ENCODE results near the gene CENPF. TPM values are rescaled to one million over a fixed set of nuclear protein-coding genes. Genes with fewer than 3 reads are reported as not detected.

CENPF gene
- total and polyA plus RNA-seq, 2 of the 13 experiments (the other 11 are each of a cell fraction or from before 2014, with no cell fraction given) = 14.7 to 84.9 TPM

DNA sequence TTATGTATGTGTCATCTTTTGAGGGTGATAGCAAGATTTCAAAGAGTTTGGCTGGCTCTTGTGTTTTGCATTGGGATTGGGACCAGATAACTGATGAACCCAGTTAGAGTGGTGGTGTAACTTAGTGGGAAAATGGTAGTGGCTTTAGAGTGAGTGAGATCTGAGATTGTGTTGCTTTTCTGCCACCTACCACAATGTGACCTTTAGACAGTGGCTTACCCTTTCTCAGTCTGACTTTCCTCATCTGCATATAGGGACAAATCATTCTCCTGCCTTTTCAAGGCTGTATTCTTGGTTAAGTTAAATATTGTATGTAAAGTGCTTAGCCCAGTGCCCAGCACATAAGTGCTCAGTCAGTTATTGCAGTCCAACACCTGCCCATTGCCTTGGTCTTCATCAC is 31.3 kb downstream of the CENPF start (continued):
- TF ChIP-seq, protein P1, sequence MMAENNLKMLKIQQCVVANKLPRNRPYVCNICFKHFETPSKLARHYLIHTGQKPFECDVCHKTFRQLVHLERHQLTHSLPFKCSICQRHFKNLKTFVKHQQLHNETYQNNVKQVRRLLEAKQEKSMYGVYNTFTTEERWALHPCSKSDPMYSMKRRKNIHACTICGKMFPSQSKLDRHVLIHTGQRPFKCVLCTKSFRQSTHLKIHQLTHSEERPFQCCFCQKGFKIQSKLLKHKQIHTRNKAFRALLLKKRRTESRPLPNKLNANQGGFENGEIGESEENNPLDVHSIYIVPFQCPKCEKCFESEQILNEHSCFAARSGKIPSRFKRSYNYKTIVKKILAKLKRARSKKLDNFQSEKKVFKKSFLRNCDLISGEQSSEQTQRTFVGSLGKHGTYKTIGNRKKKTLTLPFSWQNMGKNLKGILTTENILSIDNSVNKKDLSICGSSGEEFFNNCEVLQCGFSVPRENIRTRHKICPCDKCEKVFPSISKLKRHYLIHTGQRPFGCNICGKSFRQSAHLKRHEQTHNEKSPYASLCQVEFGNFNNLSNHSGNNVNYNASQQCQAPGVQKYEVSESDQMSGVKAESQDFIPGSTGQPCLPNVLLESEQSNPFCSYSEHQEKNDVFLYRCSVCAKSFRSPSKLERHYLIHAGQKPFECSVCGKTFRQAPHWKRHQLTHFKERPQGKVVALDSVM (CRISPR knock-in tag; IDR thresholded peaks at IDR 0.05) = no peak

DNA sequence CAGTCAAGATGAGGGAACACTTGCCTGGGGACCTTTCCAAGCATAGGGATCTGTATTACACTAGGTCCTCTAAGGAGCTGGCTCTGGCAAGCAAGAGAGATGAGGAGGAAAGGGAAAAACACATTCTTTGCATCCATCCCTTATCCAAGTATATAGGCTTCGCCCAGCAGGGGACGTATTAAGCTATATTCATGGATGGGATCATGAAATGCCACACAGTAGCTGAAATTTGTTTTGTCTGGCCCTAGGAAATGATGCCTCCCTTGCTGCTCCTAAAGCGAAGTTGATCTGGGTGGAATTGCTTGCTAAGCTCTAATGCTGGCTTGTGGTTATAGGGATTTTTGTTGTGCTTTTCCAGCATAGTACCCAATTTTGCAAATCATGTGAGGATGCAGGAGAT is 32.1 kb downstream of the CENPF start:
- H2AFZ ChIP-seq (ENCODE audit: low read length) = no peak overlapping the region
- no peak overlapping the region for H3K9ac ChIP-seq (ENCODE audit: insufficient read depth, low read depth, low read length)
- DNase-seq (ENCODE audit: low spot score) = no peak
- no peak overlapping the region for H3K27ac ChIP-seq (ENCODE audit: extremely low read length, insufficient read depth, low read length)
- BruUV-seq (replicated peaks) = no TSS peak
- in situ Hi-C loops (cut with HindIII; ENCODE audit: extremely low pct_ligation_motif_present, low pct_unique_long_range_greater_than_20kb) = no loop called here
- 94% methylated on average over 3 of the region's 3 CpGs for WGBS (ENCODE audit: low lambda C conversion rate)
- intact Hi-C loops (cut with micrococcal nuclease; ENCODE audit: unreplicated experiment) = no loop called here
- no peaks in the 10 kb centered on the region for H4K20me1 ChIP-seq (ENCODE audit: insufficient read depth, low read length)
- H3K4me3 ChIP-seq (replicated peaks in 1 of 3; ENCODE audit: insufficient read depth in 1 of 3, low read depth in 2 of 3, low read length in 3 of 3) = no peak overlapping the region
- H3K36me3 ChIP-seq (replicated peaks in 1 of 2; ENCODE audit: control insufficient read depth in 1 of 2, insufficient read depth in 2 of 2, low read length in 2 of 2) = peaks cover 25 to 85% of the 10 kb centered on the region in 2 experiments
- ChIA-PET POLR2A (no interaction called here), CTCF (ENCODE audit: low intra/inter-chr PET ratio, low total read pairs) (interaction anchor here (0.8 kb wide), 1 partner anchor 421 kb away, joined by 3 read pairs; no protein-coding TSS in a partner anchor)
- no peaks in the 10 kb centered on the region for H3K79me2 ChIP-seq (ENCODE audit: insufficient read depth, low read length)
- no peak overlapping the region for H3K4me2 ChIP-seq (ENCODE audit: low read depth, low read length)
- no peaks in the 10 kb centered on the region for H3K9me3 ChIP-seq (ENCODE audit: low read length)
- no peaks in the 10 kb centered on the region for H3K4me1 ChIP-seq (ENCODE audit: insufficient read depth, low read length)
- no peak for FAIRE-seq
- TF ChIP-seq, protein P2, sequence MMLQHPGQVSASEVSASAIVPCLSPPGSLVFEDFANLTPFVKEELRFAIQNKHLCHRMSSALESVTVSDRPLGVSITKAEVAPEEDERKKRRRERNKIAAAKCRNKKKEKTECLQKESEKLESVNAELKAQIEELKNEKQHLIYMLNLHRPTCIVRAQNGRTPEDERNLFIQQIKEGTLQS (CRISPR knock-in tag; IDR thresholded peaks at IDR 0.05) = no peak
- H3K27me3 ChIP-seq (ENCODE audit: control insufficient read depth in 1 of 2, insufficient read depth in 2 of 2, low read length in 2 of 2) = no peaks in the 10 kb centered on the region
- ATAC-seq = no peak

DNA sequence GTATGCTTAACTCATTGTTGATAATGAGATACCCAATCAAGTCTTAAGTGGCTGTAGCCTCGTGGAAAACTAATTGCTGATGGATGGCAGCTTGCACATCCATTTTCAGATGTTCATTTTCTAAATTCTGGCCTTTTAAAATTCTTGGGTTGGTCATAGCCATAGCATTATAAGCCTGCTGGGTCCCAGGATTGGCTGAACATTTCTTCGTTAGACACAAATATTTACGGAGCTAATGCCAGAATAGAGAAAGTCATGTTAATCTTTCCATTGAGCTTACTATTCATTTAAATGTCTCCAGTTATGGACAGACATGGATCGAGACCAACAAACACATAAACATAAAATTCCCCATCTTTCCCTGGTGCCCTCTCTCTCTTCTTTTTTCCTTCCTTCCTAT is 32.5 kb downstream of the CENPF start:
- TF ChIP-seq, protein P3, sequence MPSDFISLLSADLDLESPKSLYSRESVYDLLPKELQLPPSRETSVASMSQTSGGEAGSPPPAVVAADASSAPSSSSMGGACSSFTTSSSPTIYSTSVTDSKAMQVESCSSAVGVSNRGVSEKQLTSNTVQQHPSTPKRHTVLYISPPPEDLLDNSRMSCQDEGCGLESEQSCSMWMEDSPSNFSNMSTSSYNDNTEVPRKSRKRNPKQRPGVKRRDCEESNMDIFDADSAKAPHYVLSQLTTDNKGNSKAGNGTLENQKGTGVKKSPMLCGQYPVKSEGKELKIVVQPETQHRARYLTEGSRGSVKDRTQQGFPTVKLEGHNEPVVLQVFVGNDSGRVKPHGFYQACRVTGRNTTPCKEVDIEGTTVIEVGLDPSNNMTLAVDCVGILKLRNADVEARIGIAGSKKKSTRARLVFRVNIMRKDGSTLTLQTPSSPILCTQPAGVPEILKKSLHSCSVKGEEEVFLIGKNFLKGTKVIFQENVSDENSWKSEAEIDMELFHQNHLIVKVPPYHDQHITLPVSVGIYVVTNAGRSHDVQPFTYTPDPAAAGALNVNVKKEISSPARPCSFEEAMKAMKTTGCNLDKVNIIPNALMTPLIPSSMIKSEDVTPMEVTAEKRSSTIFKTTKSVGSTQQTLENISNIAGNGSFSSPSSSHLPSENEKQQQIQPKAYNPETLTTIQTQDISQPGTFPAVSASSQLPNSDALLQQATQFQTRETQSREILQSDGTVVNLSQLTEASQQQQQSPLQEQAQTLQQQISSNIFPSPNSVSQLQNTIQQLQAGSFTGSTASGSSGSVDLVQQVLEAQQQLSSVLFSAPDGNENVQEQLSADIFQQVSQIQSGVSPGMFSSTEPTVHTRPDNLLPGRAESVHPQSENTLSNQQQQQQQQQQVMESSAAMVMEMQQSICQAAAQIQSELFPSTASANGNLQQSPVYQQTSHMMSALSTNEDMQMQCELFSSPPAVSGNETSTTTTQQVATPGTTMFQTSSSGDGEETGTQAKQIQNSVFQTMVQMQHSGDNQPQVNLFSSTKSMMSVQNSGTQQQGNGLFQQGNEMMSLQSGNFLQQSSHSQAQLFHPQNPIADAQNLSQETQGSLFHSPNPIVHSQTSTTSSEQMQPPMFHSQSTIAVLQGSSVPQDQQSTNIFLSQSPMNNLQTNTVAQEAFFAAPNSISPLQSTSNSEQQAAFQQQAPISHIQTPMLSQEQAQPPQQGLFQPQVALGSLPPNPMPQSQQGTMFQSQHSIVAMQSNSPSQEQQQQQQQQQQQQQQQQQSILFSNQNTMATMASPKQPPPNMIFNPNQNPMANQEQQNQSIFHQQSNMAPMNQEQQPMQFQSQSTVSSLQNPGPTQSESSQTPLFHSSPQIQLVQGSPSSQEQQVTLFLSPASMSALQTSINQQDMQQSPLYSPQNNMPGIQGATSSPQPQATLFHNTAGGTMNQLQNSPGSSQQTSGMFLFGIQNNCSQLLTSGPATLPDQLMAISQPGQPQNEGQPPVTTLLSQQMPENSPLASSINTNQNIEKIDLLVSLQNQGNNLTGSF (CRISPR knock-in tag; IDR thresholded peaks at IDR 0.05) = no peak
- no peak for TF ChIP-seq GPN1 (CRISPR knock-in tag; IDR thresholded peaks at IDR 0.05; ENCODE audit: borderline replicate concordance)
- TF ChIP-seq ZNF10 (CRISPR knock-in tag; IDR thresholded peaks at IDR 0.05; ENCODE audit: borderline replicate concordance, low read depth) = no peak
- TF ChIP-seq YEATS2 (CRISPR knock-in tag; IDR thresholded peaks at IDR 0.05; ENCODE audit: borderline replicate concordance) = no peak
- no peak for TF ChIP-seq CCAR2 (optimal IDR thresholded peaks at IDR 0.05; ENCODE audit: low read depth, low read length)
- TF ChIP-seq ZNF432 (CRISPR knock-in tag; IDR thresholded peaks at IDR 0.05; ENCODE audit: borderline replicate concordance) = no peak
- Histone ChIP-seq H2AFZ (ENCODE audit: low read length) (no peak overlapping the region), H3K4me2 (ENCODE audit: low read depth, low read length) (no peak overlapping the region), H3K79me2 (ENCODE audit: insufficient read depth, low read length) (no peaks in the 10 kb centered on the region), H3K27ac (ENCODE audit: extremely low read length, insufficient read depth, low read length) (no peak overlapping the region), H3K9me3 (ENCODE audit: low read length) (no peaks in the 10 kb centered on the region), H3K9ac (ENCODE audit: insufficient read depth, low read depth, low read length) (no peak overlapping the region), H3K36me3 (replicated peaks in 1 of 2; ENCODE audit: control insufficient read depth in 1 of 2, insufficient read depth in 2 of 2, low read length in 2 of 2) (peaks cover 22 to 85% of the 10 kb centered on the region in 2 experiments), H4K20me1 (ENCODE audit: insufficient read depth, low read length) (no peaks in the 10 kb centered on the region), H3K4me1 (ENCODE audit: insufficient read depth, low read length) (no peaks in the 10 kb centered on the region), H3K27me3 (ENCODE audit: control insufficient read depth in 1 of 2, insufficient read depth in 2 of 2, low read length in 2 of 2) (no peaks in the 10 kb centered on the region), H3K4me3 (replicated peaks in 1 of 3; ENCODE audit: insufficient read depth in 1 of 3, low read depth in 2 of 3, low read length in 3 of 3) (no peak overlapping the region)
- ATAC-seq (no peak), FAIRE-seq (no peak), DNase-seq (ENCODE audit: low spot score) (no peak)
- in situ Hi-C loops (cut with HindIII; ENCODE audit: extremely low pct_ligation_motif_present, low pct_unique_long_range_greater_than_20kb) (no loop called here), intact Hi-C loops (cut with micrococcal nuclease; ENCODE audit: unreplicated experiment) (no loop called here)
- ChIA-PET POLR2A (no interaction called here), CTCF (ENCODE audit: low intra/inter-chr PET ratio, low total read pairs) (interaction anchor here (0.8 kb wide), 1 partner anchor 422 kb away, joined by 3 read pairs; no protein-coding TSS in a partner anchor)
- BruUV-seq (replicated peaks) = no TSS peak
- 94% methylated on average over 4 of the region's 4 CpGs for WGBS (ENCODE audit: low lambda C conversion rate)
